GM19324 (cell line): Measurements from ENCODE around the gene BTRC.
"Not testable (repeated sequence)": the region's sequence is repeated elsewhere in the genome, so short reads cannot be mapped to it uniquely, and the experiment has no call there.

ENCODE experiments used
- ATAC-seq: cut with Tn5 transposase; IDR thresholded peaks from one replicate; pipeline ENCODE4 v1.9.1; 2021; ENCODE audit warnings: mild to moderate bottlenecking, moderate library complexity; ENCODE audit not compliant: unreplicated experiment, low FRiP score

The BTRC gene

DNA sequence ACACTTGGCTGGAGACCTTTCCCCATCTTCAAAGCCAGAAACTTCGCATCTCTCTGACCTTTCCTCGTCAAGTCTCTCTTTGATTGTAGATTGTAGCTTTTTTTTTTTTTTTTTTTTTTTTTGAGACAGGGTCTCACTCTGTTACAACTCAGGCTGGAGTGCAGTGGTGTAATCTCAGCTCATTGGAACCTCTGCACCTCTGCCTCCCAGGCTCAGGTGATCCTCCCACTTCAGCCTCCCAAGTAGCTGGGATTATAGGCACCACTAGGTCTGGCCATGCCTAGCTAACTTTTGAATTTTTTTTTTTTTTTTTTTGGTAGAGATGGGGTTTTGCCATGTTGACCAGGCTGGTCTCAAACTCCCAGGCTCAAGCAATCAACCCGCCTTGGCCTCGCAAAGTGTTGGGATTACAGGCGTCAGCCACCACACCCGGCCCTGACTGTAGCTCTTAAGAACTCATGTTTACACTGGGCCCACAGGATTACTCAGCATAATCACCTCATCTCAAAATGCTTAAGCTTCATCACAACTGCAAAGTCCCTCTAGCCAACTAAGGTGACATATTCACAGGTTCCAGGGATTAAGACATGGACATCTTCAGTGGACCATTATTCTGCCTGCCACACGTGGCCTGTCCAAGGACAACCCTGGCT is 222.4 kb downstream of the BTRC start:
- no peak for ATAC-seq

DNA sequence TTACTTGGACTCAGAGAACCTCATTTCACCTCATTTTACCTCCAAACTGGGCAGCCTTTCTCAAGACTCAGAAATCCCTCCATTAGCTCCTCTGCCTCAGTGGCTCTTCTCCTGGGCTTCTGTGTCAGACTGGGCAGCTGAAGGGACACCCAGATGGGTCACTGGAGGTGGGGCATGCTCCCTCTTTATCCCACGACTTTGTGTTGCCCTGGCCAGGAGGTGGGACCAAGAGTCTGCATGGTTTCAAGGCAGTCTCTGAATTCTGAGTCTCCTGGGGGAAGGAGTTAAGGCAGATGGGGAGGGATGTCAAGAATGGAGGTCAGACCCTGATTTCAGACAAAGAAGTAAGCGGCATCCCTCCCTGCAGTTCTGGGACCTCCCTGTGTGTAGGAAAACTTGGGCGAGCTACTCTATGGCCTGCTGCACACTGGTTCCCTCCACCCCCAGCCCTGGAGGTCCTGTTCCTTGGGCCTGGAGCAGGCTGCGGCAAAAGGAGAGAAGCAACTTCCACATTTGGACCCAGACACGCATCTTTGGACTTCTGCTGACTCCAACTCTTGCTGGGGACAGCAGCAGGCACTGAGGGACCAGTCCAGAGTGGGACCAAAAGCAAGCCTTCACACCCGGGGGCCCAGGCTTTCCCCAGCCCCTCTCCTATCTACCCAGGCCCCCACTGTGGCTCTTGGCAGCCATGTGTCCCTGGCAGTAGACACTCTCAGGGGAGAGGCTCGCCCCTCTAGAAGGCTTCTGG is 223.3 kb downstream of the BTRC start:
- ATAC-seq = no peak

DNA sequence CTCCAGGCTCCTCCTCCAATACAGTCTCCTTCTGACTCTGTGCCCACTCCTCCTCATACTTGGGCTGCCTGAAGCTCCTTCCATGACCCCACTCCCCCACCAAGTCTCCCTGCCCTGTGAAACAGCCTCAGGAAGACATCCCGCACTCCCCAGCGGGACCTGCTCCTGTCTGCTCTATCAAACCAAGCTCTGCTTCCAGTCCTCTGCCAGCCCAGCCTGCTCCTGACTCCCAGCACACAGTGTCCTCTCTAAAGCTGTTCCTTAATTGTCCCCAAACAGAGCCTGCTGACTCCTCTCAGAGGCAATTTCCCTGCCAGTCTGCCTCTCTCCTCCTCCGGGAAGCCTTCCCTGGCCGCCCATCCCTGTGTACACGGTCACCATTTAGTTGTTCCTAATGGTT is 224.2 kb downstream of the BTRC start:
- ATAC-seq = no peak

DNA sequence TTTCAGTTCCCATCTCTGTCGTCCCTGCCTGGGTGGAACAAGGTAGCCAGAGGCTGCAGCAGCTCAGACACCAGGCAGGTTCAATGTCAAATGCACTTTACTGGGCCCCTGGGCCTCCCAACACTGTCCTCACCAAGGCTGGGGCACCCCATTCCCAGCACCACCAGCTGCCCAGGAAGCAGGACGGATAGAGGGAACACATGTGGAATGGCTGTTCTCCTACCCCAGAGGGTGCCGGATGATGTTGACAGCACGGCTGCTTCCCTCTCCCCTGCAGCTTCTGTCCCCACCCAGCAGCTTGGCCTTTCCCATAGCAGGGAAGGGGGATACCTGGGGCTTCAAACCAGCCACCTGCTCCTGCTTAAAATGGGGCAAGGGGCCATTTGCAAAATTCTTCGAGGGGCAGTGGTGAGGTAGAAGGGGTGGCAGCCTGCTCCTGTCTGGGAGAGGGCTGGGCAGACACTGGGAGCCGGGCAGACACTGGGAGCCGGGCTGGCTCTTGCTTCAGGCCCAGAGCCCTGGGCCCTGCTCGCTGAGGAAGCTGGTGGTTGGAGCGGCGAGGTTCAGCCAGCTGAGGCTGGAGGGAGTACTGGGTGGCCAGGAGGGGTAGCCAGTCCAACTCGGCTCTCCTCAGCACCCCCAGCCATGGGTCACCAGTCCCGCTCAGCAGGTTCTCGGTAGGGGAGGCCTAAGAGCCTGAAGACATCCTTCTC is 225.0 kb downstream of the BTRC start:
- ATAC-seq = no peak

DNA sequence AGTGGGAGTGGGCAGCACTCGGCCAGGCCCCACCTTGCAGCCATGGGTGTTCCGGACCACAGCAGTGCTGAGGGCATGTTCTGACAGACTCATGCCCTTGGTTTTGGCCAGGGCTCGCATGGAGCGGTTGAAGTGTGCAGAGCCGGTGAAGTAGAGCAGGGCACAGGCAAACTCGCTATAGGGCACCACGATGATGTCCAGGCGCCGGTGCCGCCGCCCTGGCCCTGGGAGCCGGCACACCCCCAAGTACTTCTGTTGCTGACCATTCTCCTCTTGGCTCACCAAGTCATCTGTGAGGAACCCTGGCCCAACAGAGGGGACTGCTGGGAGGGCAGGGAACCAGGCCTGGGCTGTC is 225.5 kb downstream of the BTRC start:
- no peak for ATAC-seq

DNA sequence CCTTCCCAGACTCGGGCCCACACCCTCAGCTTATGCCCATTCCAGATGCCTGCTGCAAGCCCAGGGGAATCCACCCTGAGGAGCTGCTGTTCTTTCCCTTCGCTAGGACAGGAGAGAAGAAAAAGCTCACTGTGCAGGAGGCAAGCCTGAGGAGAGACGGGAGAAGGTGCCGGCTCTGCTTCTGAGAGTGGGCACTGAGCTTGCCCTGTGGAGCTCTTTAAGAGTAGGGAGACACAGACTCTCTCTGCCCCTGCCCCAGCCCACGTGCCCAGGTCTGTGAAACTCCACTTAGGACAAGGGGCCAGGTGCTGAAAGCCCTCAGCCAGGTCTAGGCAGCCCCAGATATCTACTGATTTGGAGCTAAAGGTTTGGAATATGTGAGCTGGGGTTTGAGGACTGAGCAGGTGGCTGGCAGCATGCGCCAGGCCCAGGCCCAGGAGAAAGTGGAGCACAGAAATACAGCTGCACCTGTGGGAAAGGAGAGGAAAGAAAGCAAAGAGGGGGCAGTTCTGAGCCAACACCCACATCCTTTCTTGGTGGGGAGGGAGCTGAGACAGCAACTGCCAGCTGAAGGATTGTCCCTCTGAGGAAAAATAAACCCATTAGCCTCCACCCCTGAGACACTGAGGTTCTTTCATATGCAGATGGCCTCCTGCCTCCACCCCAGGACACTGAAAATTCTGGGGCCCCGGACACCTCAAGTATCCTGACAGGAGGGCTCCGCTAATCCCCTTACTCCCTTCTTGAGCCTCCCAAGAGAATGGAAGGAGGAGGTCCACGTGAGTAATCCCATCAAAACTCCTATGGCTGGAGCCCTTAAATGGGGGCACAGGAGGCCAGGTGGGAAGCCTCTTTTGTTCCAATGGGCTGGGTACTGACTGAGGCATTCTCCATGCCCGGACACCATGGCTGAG is 226.8 kb downstream of the BTRC start:
- no peak for ATAC-seq

DNA sequence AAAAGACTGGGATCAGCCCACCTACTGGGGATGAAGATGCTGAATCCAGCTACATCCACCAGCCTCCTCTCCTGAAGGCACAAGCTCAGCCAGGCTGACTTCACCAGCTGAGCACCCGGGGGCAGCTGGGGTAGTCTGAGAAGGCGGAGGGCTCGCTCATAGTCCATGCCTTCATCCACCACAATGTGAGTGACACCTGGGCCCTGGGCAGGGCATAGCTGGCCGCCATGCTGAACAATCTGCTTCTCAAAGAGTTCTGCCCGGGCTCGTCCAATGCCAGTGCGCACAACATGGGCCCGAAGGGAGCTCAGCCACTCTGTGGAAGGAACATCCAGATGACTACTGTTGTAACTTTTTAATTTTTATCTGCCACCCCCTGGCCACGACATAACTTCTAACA is 231.9 kb downstream of the BTRC start:
- ATAC-seq = no peak

DNA sequence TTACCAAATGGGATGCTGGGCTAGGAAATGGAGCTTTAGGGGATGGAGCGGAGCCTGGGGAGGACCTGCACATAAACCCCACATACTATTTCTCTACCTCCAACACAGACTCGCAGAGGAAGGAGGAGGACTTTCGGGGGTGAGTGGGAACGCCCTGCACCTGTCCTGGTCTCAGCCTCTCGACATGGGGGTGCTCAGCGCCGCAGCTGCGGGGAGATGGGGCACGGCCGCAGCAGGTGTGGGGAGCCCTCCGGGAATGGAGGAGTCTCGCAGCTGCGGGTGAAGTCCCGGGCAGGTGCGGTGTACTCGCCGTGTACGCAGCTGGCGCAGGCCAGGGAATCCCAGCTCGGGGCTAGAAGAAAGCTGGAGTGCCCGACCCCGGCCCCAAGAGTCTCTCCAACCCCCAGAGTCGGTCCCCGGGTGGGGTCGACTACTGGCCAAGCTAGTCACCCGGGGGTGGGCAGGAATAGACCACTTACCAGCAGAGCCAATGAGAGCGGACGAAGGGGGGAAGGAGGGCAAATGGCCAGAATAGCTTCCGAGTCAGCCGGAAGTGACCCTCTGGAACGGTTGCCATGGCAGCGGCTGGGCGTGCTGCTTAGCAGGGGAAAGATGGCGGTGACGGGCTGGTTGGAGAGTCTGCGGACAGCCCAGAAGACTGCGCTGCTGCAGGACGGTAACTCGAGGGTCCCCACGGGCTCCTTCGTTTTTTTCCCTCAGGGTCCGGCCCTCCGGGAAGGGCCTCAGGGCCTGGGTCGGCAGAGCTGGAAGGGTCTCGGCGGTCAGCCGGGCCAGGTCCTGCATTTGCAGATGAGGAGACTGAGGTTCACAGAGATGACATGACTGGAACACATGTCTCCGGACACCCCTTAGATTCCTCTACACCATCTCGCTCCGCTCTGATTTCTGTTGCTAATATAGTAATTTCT is 234.0 kb downstream of the BTRC start, which contains the start of the genes DPCD and POLL:
Gene DPCD (plus strand): TSS at position 597 of the 929 bp plus-strand sequence. CDS start 16 bp downstream, at position 613.
Gene POLL (minus strand): TSS at position 533 of the 929 bp plus-strand sequence. CDS start 897 bp downstream, outside the sequence.
- ATAC-seq = peak; percentile 95

DNA sequence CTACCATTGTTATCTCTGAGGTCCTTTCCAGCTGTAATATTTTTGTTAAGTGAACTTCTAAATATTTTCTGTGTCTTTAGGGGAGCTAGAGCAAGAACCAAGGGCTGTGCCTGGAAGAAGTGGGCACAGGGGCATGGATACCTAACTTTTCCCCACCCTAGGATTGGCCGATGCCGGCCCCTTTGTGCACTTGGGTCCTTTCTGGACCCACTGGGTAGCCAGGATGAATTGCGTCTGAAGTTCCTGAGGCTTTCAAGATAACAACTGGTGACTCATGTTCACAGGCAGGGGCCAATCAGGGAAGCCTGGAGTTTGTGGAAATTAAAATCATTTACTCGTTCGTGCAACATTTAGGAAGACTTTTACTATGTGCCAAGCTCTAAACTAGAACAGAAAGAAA is 234.9 kb downstream of the BTRC start:
- no peak for ATAC-seq

DNA sequence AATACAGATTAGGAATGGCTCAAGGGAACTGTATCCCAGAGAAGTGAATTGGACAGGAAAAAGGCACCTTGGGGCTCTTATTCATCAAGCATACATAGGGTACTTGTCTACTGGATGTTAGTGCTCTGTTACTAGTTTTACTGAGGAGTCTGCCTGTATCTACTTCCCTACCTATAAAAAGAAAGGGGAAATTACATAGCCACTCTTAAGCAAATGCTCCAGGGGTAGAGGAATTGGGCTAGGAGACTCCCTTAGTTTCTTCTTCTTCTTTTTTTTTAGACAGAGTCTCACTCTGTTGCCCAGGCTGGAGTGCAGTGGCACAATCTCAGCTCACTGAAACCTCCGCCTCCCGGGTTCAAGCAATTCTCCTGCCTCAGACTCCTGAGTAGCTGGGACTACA is 239.4 kb downstream of the BTRC start:
- not testable (repeated sequence) for ATAC-seq

DNA sequence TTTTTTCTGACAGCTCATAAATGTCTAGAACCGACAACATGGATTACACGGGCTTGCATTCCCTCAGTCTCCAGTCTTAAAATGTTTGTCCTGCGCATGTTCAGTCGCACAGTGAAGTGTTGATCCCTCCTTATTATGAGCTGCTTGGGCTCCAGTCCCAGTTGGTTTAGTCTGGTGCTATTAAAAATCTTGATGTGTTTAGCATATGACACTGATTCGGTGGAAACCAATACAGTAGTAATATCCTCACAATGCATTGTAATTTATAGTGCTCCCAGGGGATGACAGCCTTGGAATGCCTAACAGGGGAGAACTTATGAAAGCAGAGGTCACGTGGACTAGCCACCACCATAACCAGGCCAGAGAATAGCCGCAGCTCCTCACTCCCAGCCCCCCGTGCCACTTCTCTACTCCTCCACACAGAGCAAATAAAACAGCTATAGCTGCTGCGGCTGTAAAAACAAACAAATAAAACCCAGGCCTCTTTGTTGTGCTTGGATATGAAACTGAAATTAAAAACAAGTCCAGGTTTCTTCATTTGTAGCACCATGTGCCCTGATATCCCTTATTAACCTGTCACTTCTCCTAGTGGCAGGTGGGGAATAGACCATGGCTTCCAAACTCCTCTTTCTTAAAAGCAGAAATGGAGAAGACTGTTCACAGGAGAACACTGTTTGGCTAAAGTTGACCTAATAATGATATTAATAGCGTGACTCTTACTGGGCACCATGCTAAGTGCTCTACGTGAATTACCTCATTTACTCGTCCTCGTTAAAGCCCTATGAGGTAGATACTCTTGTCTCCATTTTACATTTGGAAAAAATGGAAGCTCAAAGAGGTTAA is 241.8 kb downstream of the BTRC start:
- no peak for ATAC-seq

DNA sequence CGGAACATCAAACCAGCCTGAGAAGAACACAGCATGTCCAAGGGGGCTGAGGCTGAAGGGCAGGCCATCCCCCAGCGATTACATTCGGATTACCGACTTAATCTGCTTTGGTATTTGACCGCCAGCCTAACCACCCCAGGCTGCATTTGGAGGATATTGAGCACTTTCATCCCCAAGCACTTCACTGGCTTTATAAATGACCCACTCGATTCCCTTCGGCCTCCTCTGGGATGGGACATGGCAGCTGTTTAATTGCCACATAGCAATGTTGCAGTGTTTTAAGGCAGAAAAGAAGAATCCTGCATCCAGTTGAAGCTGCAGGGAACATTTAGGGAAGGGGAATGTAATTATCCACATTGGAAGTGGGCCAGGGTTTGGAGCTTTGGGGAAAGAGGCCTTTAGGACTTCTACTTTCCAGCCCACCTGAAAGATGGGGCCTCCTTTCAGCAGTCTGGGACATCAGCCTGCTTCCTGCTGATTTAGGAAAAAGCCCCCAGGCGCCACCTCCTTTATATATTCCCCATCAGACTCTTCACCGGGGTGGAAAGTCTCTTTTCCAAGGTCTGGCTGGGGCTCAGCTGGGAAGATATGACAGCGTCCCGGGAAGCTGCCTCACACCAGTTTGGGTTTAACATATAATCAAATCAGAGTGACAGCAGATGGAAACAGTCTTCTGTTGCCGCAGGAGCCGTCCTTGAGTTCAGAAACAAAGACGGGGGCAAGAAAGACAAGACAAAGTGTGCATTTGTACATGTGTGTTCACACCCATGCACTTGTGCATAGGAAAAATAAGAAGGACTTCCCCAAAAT is 243.3 kb downstream of the BTRC start:
- no peak for ATAC-seq

DNA sequence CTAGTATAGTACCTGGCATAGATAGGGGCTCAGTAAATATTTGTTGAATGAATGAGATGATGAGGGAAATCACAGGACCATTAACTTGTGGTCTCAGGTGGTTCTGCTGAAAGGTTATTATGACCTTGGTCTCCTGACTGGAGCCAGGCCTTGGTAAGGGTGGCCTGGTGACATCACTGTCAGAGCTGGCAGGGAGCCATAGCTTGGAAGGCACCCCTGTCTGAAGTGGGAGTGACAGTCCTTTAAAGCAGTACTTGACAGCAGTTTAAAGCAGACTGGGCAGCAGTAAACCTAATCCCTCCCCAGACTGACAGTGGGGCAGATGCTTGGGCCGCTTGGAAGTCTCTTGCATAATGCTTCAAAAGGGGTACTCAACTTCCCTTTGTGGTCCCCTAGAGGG is 247.6 kb downstream of the BTRC start:
- no peak for ATAC-seq

DNA sequence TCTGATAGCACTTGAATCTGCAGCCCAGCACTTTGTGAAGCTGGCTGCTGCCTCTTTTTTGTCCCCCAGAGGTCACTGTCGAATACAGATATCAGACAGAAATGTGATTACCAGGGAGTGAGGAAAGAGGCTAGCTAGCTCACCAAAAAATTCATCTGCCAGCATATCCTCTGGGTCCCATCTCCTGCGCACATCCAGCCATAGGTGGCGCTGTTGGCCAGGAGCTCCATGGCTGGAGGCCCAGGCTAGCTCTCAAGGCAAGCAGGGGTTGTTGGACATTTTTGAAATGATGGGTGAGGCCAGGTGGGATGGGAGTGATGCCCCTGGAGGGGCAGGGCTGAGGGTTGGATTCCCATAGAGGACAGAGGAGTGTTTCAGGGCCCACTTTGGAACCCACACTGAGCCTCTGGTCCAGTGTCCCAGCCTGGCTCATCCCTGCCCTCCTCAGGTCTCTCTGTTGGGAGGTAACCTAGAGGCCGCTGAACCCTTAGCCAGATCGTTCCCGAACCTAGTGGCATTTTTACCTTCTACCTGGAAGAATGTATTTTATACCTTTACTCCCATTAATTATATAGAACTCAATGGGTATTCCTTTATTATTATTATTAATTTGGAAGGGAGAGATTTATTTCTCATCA is 248.9 kb downstream of the BTRC start:
- ATAC-seq = no peak
